Activated T-helper 1 cell treated with anti-CD3 and anti-CD28 coated beads, Interleukin-12 subunit alpha, Interleukin-12 subunit beta, Interleukin-2, Interleukin-4 antibody, amounts not matched to agents 30 ng/mL and 10 ng/mL and 1 ng/mL, durations not matched to agents 14 hours and 24 hours and 36 hours (primary cell): ENCODE measurements around the gene SIAH1. TPM values are rescaled to one million over a fixed set of nuclear protein-coding genes. Genes with fewer than 3 reads are reported as not detected.
A peak's percentile ranks its signal among the peaks of the same experiment; 100 is the strongest.
"Not testable (repeated sequence)": the region's sequence is repeated elsewhere in the genome, so short reads cannot be mapped to it uniquely, and the experiment has no call there.

Experiments used
- DNase-seq: peaks from one replicate; pipeline ENCODE4 v3.0.0; 2021; ENCODE audit warnings: low spot score
- H3K27ac Mint-ChIP-seq: one replicate; pipeline ENCODE4 v1.8.0; 2021; ENCODE audit warnings: mild to moderate bottlenecking, mixed read lengths
- H3K27me3 Mint-ChIP-seq: one replicate; pipeline ENCODE4 v1.8.0; 2022; ENCODE audit warnings: mild to moderate bottlenecking, moderate library complexity, mixed read lengths; ENCODE audit not compliant: insufficient read depth
- H3K36me3 Mint-ChIP-seq: one replicate; pipeline ENCODE4 v1.8.0; 2021; ENCODE audit warnings: low read depth, mixed read lengths
- H3K4me1 Mint-ChIP-seq: one replicate; pipeline ENCODE4 v1.8.0; 2021; ENCODE audit warnings: low read depth, mixed read lengths
- H3K4me3 Mint-ChIP-seq: one replicate; pipeline ENCODE4 v1.8.0; 2021; ENCODE audit warnings: mild to moderate bottlenecking, moderate library complexity, mixed read lengths
- H3K9me3 Mint-ChIP-seq: one replicate; pipeline ENCODE4 v1.8.0; 2021; ENCODE audit warnings: mixed read lengths
- intact Hi-C: fragments of 100-400 bp; cut with micrococcal nuclease; formaldehyde crosslinking; loops from one replicate; pipeline ENCODE4 v1.15.1; 2024
- total RNA-seq: library from RNA; stranded (reverse); gene quantifications from 2 replicates; pipeline ENCODE4 v1.2.3, GENCODE V29; 2022

SIAH1 gene
- total RNA-seq, 1 donor from 2014 or later: 16.8 TPM

GRCh38 chr16:48354877-48355855 lies 30.0 kb downstream of the SIAH1 start:
- intact Hi-C loops: loop anchor here (1.0 to 5.0 kb wide), 3 partner anchors 32 to 202 kb away; partner anchors contain the start of gene SIAH1
- H3K9me3 Mint-ChIP-seq: no peaks in the 10 kb centered on the region

GRCh38 chr16:48354385-48354784 lies 30.8 kb downstream of the SIAH1 start:
- H3K36me3 Mint-ChIP-seq: peaks cover 40% of the 10 kb centered on the region
- H3K27me3 Mint-ChIP-seq: not testable (repeated sequence)

More at GRCh38 chr16:48354877-48355855, 30.0 kb downstream of the SIAH1 start:
- Mint-ChIP-seq H3K4me1 (peaks cover 15% of the 10 kb centered on the region), H3K27ac (no peak overlapping the region), H3K4me3 (no peak overlapping the region), H3K27me3 (no peaks in the 10 kb centered on the region), H3K36me3 (peaks cover 36% of the 10 kb centered on the region)
- DNase-seq: no peak

GRCh38 chr16:48353565-48354163 lies 31.5 kb downstream of the SIAH1 start:
- Mint-ChIP-seq H3K4me1 (peaks cover 15% of the 10 kb centered on the region), H3K27ac (peak overlapping the region; percentile 32), H3K36me3 (peaks cover 45% of the 10 kb centered on the region), H3K27me3 (no peaks in the 10 kb centered on the region), H3K4me3 (no peak overlapping the region), H3K9me3 (no peaks in the 10 kb centered on the region)
- peak; percentile 62 for DNase-seq
- intact Hi-C loops: loop anchor here (1.0 to 5.0 kb wide), 8 partner anchors 13 to 277 kb away; partner anchors contain the start of gene SIAH1

More at GRCh38 chr16:48354385-48354784, 30.8 kb downstream of the SIAH1 start:
- H3K4me3 Mint-ChIP-seq, H3K9me3 Mint-ChIP-seq, DNase-seq: not testable (repeated sequence)
- Mint-ChIP-seq H3K4me1 (peaks cover 15% of the 10 kb centered on the region), H3K27ac (peak overlapping the region; percentile 61)
- intact Hi-C loops: loop anchor here (1.0 to 5.0 kb wide), 3 partner anchors 33 to 203 kb away; partner anchors contain the start of gene SIAH1

- Mint-ChIP-seq H3K36me3 (peaks cover 43% of the 10 kb centered on the region), H3K4me3 (no peak overlapping the region), H3K9me3 (no peaks in the 10 kb centered on the region), H3K27ac (no peak overlapping the region), H3K27me3 (no peaks in the 10 kb centered on the region), H3K4me1 (peaks cover 15% of the 10 kb centered on the region)
- no peak for DNase-seq
- intact Hi-C loops: loop anchor here (1.0 to 5.0 kb wide), 7 partner anchors 13 to 277 kb away; partner anchors contain the start of gene SIAH1
Observed at GRCh38 chr16:48352648-48353390, 32.4 kb downstream of the SIAH1 start.

GRCh38 chr16:48350736-48351135 lies 34.5 kb downstream of the SIAH1 start:
- H3K36me3 Mint-ChIP-seq: peaks cover 41% of the 10 kb centered on the region
- H3K27ac Mint-ChIP-seq: no peak overlapping the region
- no peak for DNase-seq
- no peaks in the 10 kb centered on the region for H3K9me3 Mint-ChIP-seq
- H3K4me3 Mint-ChIP-seq: no peak overlapping the region
- peaks cover 15% of the 10 kb centered on the region for H3K4me1 Mint-ChIP-seq
- intact Hi-C loops: loop anchor here (5.0 kb wide), 2 partner anchors 37 to 207 kb away; partner anchors contain the start of gene SIAH1
- H3K27me3 Mint-ChIP-seq: no peaks in the 10 kb centered on the region

GRCh38 chr16:48347980-48348379 lies 37.2 kb downstream of the SIAH1 start:
- DNase-seq: no peak
- Mint-ChIP-seq H3K4me3 (no peak overlapping the region), H3K27me3 (no peaks in the 10 kb centered on the region), H3K36me3 (peaks cover 33% of the 10 kb centered on the region), H3K27ac (no peak overlapping the region), H3K4me1 (no peaks in the 10 kb centered on the region), H3K9me3 (no peaks in the 10 kb centered on the region)
- intact Hi-C loops: no loop called here

- no peak for DNase-seq
- Mint-ChIP-seq H3K4me1 (no peaks in the 10 kb centered on the region), H3K4me3 (no peak overlapping the region), H3K36me3 (peaks cover 34% of the 10 kb centered on the region), H3K27me3 (no peaks in the 10 kb centered on the region), H3K27ac (no peak overlapping the region), H3K9me3 (no peaks in the 10 kb centered on the region)
- intact Hi-C loops: no loop called here
Observed at GRCh38 chr16:48347191-48347865, 37.9 kb downstream of the SIAH1 start.

- Mint-ChIP-seq H3K27ac (no peak overlapping the region), H3K4me3 (no peak overlapping the region), H3K36me3 (peaks cover 31% of the 10 kb centered on the region), H3K9me3 (no peaks in the 10 kb centered on the region), H3K4me1 (peaks cover 6% of the 10 kb centered on the region), H3K27me3 (no peaks in the 10 kb centered on the region)
- DNase-seq: no peak
- intact Hi-C loops: no loop called here
Observed at GRCh38 chr16:48342591-48342990, 42.6 kb downstream of the SIAH1 start.

GRCh38 chr16:48340054-48340453 lies 45.2 kb downstream of the SIAH1 start:
- H3K27me3 Mint-ChIP-seq: no peaks in the 10 kb centered on the region
- peaks cover 6% of the 10 kb centered on the region for H3K4me1 Mint-ChIP-seq
- DNase-seq: no peak
- intact Hi-C loops: no loop called here
- no peaks in the 10 kb centered on the region for H3K9me3 Mint-ChIP-seq
- peaks cover 32% of the 10 kb centered on the region for H3K36me3 Mint-ChIP-seq
- no peak overlapping the region for H3K27ac Mint-ChIP-seq
- no peak overlapping the region for H3K4me3 Mint-ChIP-seq

GRCh38 chr16:48335961-48336360 lies 49.3 kb downstream of the SIAH1 start:
- intact Hi-C loops: no loop called here
- Mint-ChIP-seq H3K9me3 (no peaks in the 10 kb centered on the region), H3K27me3 (no peaks in the 10 kb centered on the region), H3K27ac (no peak overlapping the region), H3K4me3 (no peak overlapping the region), H3K36me3 (peaks cover 33% of the 10 kb centered on the region), H3K4me1 (peaks cover 6% of the 10 kb centered on the region)
- no peak for DNase-seq

GRCh38 chr16:48334325-48334724 lies 50.9 kb downstream of the SIAH1 start:
- Mint-ChIP-seq H3K27me3 (no peaks in the 10 kb centered on the region), H3K9me3 (no peaks in the 10 kb centered on the region), H3K27ac (no peak overlapping the region), H3K4me1 (peaks cover 5% of the 10 kb centered on the region), H3K4me3 (no peak overlapping the region), H3K36me3 (peaks cover 28% of the 10 kb centered on the region)
- no peak for DNase-seq
- intact Hi-C loops: no loop called here

- no peak overlapping the region for H3K27ac Mint-ChIP-seq
- H3K27me3 Mint-ChIP-seq: no peaks in the 10 kb centered on the region
- peaks cover under 1% of the 10 kb centered on the region for H3K4me1 Mint-ChIP-seq
- intact Hi-C loops: no loop called here
- no peaks in the 10 kb centered on the region for H3K9me3 Mint-ChIP-seq
- peaks cover 20% of the 10 kb centered on the region for H3K36me3 Mint-ChIP-seq
- no peak for DNase-seq
- no peak overlapping the region for H3K4me3 Mint-ChIP-seq
Observed at GRCh38 chr16:48332978-48333377, 52.2 kb downstream of the SIAH1 start.
